Hindlimb muscle (tissue), 1 donor: ENCODE results near the gene USF1. TPM values are rescaled to one million over a fixed set of nuclear protein-coding genes. Genes with fewer than 3 reads are reported as not detected.

ENCODE experiments used
- DNase-seq: peaks from one replicate; pipeline ENCODE4 v3.0.0-alpha.2; 2013
- polyA plus RNA-seq: library from polyadenylated mRNA; unstranded; fragments of 120-200 nt; gene quantifications from one replicate; pipeline ENCODE4 v1.2.1, GENCODE V29; 2013; ENCODE audit not compliant: insufficient read length

USF1 gene, protein sequence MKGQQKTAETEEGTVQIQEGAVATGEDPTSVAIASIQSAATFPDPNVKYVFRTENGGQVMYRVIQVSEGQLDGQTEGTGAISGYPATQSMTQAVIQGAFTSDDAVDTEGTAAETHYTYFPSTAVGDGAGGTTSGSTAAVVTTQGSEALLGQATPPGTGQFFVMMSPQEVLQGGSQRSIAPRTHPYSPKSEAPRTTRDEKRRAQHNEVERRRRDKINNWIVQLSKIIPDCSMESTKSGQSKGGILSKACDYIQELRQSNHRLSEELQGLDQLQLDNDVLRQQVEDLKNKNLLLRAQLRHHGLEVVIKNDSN
- 34.8 TPM for polyA plus RNA-seq

DNA sequence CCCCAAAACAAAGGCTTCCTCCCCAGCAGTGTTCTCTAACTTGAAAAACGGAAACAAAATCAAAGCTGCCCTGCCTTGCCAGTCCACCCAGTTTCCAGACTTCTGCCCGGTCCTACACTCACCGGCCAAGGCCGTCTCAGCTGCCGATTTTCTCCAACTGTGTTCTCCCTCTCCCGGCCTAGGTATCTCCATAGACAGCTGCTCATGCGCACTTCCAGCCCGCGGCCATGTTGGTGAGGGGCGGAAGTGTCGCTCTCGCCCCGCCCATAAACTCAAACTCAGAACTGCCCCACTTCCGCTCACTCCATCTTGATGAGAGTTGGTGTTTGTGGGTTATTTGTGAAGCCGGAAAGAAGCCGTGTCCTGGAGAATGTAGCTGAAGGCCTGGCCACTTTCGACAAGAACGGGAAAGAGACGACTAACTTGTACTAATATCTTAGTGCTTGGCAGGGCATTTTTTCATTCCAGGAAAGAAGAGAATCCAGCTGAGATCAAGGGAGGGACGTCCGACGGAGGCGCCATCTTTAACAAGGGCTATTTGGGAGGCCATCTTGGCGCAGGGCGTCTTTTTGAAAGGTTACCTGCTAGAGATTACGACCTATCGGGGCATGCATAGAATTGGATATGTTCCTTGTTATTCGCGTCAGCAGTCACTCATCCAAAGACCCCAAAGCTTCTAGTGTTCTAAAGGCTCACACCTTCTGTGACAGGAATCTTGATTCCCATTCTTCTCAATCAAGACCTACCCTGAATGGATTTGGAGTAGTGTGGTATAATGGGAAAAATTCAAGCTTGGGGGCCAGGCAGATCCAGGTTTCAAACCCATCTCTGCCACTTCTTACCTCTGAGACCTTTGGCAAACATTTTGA, at the start of gene USF1:
Gene USF1 (minus strand): TSS at position 242 of the 869 bp plus-strand sequence. CDS start 2,702 bp downstream, outside the sequence.
- peak; percentile 97 for DNase-seq

DNA sequence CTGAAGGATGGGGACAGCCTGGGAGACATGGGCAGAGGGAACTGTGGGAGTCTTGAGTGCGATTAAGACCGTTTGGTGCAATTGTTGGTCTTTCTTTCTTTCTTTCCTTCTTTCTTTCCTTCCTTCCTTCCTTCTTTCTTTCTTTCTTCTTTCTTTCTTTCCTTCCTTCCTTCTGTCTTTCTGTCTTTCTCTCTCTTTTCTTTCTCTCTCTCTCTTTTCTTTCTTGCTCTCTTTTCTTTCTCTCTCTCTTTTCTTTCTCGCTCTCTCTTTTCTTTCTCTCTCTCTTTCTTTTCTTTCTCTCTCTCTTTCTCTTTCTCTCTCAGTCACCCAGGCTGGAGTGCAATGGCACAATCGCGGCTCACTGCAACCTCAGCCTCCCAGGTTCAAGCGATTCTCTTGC, 49.5 kb upstream of the USF1 start:
- DNase-seq: no peak

DNA sequence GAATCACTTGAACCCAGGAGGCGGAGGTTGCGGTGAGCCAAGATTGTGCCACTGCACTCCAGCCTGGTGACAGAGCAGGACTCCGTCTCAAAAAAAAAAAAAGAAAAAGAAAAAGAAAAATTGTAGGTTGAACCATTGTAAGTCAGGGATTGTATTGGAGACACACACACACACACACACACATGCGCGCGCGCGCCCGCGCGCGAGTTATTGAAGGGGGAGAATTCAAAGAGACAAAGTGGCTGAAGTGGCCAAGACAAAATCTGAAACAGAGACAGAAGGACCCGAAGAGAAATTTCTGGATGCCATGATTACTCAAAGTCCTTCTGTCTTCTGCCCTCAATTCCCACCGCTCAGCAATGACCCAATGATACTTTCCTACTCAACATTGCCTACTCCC, 48.7 kb upstream of the USF1 start:
- DNase-seq: no peak

DNA sequence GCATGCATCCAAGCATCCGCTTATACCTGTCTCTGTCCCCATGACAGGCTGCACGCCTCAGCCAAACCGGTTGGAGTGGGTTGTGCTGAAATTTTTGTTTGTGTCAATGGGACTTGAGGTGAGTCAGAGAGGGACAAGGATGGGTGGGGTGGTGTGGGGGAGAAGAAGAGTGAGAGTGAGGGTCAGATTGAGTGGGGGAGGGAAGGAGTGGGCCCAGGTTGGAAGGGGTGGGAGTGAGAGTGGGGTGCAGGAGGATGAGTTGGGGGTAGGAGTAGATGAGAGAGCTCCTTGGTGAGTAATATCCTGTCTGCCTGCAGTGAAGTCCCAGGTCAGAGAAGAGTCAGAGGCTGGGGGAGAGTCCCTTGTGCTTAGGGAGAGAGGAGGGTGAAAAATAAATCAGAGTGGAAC, 46.8 kb upstream of the USF1 start:
- DNase-seq: no peak

DNA sequence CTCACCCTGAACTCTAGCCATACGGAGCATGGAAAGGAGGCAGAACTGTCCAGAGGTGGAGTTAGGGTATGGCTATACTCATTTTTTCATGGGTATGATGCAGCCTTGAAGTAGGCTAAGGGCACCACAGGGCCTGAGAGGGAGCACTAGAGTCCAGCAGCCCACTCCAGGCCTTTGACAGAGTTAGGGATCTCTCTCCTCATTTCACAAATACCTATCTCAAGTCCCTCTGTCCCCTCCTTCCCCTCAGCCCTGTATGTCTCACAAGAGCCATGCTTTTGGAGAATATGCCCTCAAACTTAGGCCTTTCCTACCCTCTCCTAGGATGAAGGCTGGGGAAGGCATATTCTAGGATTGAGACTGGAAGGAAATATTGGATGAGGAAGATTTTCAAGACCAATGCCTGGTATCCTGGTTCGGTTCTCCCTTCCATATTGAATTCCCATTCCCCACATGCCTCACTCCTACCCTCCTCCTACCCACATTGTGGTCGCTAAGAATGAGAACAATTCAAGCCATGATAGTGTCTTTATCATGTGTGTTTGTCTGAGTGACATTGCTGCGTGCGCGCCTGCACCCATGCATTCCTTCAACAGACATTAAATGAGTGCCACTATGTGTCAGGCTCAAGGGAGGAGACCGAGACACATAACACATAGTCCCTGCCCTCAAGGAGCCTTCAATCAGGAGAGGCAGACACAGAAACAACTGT, 46.2 kb upstream of the USF1 start:
- DNase-seq: no peak

DNA sequence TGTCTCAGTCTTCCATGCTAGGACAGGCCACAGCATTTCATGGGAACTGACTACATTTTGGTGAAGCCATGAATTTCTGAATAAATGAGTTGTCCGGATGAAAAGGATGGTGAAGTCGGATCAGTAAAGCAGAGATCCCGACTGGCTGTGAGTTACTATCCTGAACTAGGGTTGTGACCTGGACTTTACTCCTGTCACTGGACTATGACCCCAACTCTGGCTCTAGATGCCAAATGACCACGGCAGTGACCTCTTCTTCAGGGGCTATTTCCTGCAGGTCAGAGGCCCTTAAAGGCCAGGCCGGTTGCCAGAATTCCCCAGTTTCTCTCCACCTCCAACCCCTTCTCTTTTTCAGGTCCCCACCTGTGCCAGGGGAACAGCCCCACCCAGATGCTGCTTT, 45.3 kb upstream of the USF1 start:
- no peak for DNase-seq

DNA sequence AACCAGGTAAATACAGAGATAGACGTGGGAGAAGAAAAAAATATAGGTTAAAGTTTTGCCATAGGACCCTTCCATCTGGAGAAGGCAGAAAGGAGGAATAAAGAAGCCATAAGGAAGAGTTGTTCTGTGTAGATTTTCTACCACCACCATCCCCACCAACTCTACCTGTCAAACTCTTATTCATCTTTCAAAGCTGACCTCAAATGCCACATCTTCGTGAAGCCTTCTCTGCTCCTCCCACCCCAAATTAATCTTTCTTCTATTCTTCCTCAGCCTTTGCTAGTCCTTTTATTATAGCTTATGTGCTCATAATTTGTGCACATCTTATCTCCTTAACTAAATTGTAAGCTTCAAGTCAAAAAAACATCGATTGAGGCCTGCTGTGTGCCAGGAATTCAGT, 44.8 kb upstream of the USF1 start:
- DNase-seq: no peak

DNA sequence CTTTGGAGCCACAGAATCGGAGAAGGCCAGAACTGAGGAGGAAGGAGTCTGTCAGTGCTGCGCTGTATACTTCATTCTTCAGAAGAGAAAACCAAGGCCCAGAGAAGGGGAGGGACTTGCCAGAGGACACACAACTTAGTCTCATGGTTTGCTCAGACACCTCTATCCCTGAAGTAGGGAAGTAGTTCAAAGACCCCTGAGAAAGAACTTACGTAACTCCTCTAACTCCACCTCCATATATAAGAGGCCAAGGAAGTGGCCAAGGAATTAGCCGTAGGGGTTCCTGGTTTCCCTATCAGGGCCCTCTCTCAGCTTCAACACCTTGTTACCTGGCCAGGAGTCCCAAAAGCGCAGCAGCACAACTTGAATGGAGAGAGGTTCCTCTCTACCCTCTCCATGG, 44.2 kb upstream of the USF1 start:
- no peak for DNase-seq

DNA sequence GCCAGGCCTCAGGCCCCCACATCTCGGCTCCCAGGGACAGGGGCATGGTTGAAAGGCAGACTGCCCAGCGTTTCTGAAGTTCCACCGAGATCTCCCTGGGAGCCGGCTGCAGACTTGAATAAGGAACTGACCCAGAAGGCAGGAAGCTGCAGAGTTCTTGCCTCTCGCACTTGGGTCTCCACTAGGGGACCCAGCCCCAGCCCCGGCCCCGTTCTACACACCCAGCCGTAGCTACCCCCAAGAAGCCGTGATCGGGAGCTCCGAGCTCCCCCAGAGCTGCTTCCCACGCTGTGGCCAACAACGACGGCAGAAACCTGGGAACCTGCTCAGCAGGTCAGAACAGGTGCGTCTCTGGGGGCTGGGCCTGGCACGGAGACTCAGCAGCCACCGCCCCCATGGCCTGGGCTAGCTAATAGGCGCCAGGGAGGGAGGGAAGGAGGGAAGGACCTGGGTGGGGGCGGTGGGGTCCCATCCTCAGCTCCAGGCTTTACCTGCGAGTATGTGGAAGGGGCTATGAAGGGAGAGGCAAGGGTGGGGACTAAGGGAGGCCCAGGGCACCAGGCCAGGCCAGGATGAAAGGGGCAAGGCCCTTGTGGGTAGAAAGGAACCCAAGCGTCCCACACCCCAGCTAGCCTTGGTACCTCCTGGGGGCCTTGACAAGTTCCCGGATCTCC, 43.6 kb upstream of the USF1 start, which contains the start of gene NECTIN4:
Gene NECTIN4 (minus strand): TSS at position 308 of the 674 bp plus-strand sequence. CDS start 262 bp downstream, at position 46.
- DNase-seq: no peak

DNA sequence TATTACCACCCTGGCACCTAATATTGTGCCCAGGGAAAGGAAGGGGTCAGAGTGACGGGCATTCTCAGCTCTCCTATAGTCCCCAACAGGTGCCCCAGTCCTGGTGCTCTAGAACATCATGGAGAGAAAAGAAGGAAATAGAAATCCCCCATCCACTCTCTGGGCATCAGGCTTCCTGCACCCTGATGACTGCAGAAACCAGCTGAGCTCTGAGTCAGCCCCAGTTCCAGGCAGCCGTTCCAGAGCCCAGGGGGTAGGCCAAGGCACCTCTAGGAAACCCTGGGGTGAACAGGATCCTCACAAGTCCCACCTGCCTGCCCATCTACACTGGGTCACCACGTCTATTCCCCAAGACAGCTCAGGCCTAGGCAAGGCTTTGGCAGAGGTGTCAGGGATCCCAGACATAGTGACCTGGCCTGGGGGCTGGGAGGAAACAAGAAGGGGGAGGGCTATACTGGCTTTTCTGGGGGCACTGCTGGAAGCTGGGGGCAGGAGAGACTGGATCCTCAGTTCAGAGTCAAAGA, 42.9 kb upstream of the USF1 start:
- no peak for DNase-seq

DNA sequence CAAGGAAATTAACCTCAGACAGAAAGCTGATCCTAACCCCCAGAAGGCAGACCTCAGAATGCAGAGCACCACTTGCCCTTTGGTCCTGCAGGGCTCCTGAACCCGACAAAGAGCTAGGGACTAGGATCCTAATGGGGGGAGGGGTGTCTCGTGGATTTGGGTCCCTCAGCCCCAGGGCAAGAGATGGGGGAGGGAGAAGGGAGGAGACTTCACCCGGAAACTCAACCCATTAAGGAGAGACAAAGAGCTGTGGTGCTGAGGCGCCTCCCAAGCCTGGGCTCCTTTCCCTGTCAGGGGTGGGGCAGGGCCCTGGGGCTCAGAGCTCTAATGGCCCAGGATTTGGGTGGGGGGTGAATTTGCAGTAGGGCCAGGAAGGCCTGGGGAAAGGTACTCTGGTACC, 40.7 kb upstream of the USF1 start:
- DNase-seq: no peak

DNA sequence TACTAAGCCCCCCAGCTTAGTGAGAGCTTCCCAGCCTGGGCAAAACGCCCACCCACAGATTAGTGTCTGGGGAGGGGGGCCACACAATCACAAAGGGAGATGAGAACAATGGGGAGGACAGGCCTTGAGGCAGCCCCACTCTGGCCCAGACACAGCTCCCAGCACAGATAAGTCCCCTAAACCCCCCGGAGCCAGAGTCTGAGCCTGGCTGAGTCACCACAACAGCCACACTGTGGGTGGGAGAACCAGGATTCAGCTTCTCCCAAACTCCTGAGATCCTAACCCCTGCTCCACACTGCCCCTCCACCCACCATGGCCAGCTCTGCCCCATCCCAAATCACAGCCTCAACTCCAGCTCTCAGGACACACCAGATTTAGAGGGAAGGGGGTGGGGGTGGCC, 39.4 kb upstream of the USF1 start:
- DNase-seq: no peak

DNA sequence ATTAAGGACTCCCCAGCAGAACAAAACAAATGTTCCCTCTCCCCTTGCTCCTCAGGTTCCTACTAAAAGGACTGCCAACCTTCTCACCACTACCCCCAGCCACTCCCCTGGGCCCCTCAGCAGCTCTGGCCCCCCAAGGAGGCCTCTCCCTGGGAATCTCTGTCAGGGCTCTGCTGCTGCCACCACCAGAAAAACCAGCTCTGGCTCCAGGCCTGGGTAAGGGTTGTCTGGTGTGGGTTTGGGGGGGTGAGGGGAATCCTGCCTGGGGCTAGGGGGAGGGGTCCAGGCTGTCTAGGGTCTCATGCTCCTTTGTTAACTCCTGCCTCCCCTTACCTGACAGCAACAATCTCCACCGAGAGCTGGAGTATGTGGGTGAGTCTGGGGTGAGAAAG, 38.8 kb upstream of the USF1 start:
- DNase-seq: no peak

DNA sequence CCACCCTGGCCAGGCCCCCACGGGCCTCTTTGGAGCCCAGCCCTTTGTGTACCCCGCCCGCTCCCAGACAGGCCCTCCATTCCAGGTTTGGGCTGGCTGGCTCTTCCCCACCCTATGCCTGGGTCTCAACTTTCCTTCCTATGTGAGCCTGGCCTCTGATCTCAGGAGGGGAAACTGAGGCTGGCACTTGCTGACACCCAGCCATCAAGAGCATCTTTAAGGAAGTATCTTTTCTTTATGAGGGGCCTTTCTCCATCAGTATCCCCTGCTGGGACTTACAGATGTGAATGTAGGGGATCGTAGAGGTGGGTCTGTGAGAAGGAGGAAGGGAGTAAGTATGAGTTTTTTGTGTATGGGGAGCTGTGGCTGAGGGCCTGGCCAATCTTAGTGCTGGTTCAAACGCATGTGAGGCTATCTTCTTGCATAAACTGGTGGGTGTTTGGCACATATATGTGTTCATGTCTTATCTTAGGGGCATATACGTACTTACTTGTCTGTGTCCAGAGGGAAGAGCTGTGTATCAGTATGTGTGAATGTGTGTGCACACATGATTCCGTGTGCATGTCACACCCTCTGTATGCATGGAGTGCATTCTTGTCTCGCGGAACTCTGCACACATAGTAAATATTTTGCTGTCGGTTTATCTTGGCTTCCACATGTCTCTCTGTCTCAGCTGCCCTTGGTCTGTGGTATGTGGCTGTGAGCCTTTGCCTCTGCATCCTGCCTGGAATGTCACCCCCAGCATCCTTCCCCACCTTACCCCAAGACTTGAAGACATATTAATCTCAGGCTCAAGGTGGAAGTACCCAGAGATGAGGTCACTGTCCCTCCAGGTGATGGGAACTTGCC, 38.2 kb upstream of the USF1 start:
- DNase-seq: no peak

DNA sequence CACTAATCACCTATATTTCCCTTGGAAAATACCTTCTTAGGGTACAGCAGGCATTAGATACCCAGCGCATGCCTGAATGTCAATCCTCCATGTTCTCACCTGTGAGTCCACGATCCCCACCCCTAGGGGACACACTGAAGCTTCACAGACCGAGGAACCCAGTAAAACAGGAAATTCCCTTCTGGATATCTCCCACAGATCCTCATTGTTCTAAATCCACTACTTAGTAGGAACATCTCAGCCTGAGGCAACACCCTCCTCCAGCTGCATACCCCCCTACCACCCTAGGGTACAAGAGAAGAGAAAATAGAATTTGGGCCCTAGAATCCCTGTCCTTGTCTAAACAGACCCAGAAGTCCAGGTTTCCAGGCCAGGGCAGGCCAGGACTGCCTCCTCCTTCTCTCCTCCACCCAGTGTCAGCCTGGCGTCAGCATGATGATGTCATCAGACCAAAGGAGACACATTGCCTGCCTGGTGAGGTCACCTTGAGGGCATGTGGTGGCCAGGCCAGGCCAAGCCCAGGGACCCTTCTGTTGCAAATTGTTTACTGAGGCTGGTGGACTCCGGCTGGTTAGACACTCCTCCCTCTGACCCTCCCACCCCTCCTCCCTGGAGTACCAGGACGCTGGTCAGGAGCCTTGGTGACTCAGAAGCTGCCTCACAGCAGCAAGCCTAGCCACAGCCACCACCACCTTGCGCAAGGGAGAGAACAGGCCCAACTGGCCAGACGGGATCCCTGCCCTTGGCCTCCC, 37.4 kb upstream of the USF1 start:
- no peak for DNase-seq

DNA sequence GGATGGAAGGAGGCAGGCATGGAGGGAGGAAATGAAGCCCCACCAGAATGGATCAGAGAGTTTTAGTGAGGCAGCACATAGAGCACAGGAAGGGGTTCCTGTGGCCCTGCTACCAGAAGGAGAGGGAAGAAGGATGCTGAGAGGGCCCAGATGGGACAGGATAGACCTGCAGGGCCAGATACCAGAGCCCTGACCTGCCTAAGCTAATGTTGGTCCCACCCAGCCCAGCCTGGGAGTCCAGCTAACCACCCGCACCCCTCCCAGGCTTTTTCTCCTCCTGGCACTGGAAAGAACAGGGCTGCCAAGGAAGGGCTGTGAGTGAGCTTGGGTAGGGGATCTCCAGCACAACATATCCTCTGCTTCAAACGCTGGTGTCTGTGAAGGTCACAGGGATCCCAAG, 36.7 kb upstream of the USF1 start:
- no peak for DNase-seq

DNA sequence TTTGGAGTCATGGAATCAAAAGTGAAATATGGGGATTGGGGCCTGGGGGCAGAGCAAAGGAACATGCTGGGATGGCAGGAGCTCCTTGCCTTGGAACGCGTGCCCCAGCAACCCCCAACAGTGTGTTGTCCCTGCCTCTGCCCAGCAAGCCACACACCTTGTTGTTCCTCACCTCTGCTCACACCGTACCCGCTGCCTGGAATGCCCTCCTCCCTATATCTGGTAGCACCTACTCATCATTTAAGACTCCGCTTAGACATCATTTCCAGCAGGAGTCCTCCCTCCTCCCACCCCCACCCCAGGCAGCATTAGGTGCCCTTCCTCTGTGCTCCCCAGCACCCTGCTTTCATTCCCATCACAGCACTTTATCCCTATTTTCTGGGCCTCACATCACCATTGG, 35.7 kb upstream of the USF1 start:
- DNase-seq: no peak

DNA sequence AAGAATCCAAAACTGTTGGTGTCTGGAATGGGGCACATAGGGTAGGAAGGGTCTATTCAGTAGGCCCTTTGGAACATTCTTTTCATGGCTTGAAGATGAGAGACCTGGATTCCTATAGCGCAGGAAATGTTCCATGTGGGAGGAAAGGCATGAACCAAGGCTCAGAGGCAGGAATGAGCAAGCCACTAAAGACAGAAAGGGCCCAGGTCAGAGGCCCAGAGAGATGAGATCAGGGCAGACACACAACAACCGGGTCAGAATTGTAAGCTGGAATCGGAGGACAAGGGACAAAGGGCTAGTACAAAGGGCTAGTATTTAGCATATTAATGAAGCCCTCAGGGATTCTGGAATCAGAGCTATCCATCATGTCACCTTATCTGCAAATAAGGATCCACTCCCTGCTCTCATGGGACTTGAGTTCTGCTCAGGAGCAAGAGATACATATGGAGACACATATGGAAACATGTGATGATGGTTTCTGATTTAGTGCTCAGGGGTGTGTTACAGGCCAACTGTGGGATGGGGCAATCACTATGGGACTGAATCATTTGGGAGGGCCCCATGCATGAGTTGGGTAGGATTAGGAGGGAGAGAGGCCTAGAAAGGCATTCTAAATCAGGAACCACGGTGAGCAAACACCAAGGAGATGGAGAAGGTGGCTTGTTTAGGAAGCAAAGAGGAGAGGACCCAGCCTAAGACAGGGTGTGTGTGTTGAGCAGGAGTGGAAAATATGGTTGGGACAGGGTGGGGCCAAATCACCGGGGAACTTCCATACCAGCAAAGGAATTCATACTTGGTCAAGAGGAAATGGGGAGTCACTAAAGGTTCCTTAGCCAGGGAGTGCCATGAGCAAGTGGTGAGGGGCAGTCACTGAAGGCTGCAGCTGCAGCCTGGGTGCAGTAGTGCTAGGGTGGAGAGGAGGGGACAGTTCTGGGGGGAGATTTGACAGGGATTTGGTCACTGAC, 34.9 kb upstream of the USF1 start:
- no peak for DNase-seq

DNA sequence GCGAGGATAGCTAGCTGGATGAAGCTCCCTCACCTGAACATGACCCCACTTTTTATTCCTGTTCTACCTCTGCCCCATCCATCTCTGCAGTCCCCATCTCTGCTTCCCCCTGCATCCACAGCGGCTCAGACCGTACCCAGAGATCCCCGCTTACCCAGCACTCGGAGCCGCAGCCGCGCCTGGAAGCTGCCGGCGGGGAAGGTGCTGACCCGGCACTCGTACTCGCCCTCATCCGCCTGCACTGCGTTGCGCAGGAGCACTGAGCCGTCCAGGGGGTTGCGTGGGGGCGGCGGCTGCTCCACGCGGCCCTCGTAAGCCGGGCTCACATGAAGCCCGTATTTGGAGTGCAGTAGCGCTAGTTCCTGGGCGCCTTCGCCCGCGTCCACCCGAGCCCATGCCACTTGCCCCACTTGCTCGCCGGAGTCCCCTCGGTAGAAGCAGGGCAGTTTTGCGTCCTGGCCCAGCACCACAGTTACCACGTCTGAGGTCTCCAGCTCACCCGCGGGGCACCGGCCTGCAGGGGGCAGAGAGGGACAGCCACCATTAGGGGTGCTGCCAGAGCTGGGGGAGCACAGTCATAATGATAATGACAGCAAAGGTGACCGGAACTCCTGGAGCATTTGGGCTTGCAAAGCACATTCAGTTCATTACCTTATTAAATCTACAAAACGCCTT, 33.8 kb upstream of the USF1 start:
- DNase-seq: no peak
